ENCODE measurements around the gene MAU2.

The MAU2 gene

GRCh38 chr19:19342086-19343015 lies 21.7 kb downstream of the MAU2 start:
- Histone ChIP-seq H3K36me3 (ENCODE audit: insufficient read depth, low read length) (peaks cover 70% of the 10 kb centered on the region; the same call in 1 of the 2 replicates), H3K9me2 (replicated peaks; ENCODE audit: low read depth, low read length) (no peaks in the 10 kb centered on the region), H3K79me2 (ENCODE audit: insufficient read depth, low read length) (no peaks in the 10 kb centered on the region), H2AFZ (ENCODE audit: low read length) (no peak overlapping the region), H3K4me1 (ENCODE audit: insufficient read depth, low read length, poor library complexity, severe bottlenecking) (no peaks in the 10 kb centered on the region), H3F3A (ENCODE audit: low read depth) (no peaks in the 10 kb centered on the region), H3K27me3 (ENCODE audit: insufficient read depth, low read length, poor library complexity, severe bottlenecking) (no peaks in the 10 kb centered on the region), H4K20me1 (ENCODE audit: insufficient read depth, low read length, poor library complexity, severe bottlenecking) (no peaks in the 10 kb centered on the region), H3K9me3 (ENCODE audit: insufficient read depth, low read depth, low read length) (no peaks in the 10 kb centered on the region), H3K4me2 (ENCODE audit: low read depth, low read length, poor library complexity, severe bottlenecking) (no peak overlapping the region), H3K9ac (ENCODE audit: low read depth, low read length, poor library complexity, severe bottlenecking) (no peak overlapping the region), H3K4me3 (ENCODE audit: low read length, poor library complexity, severe bottlenecking) (no peak overlapping the region)
- TF ChIP-seq CTCF (conservative IDR thresholded peaks at IDR 0.05; ENCODE audit: low read length) (peak; percentile 58), EZH2phosphoT487 (IDR thresholded peaks at IDR 0.05; ENCODE audit: borderline replicate concordance) (no peak)

- no peaks in the 10 kb centered on the region for H3K9me3 ChIP-seq (ENCODE audit: insufficient read depth, low read depth, low read length)
- no peak overlapping the region for H3K4me3 ChIP-seq (ENCODE audit: low read length, poor library complexity, severe bottlenecking)
- H3K4me2 ChIP-seq (ENCODE audit: low read depth, low read length, poor library complexity, severe bottlenecking) = no peak overlapping the region
- H3K36me3 ChIP-seq (ENCODE audit: insufficient read depth, low read length) = peaks cover 64% of the 10 kb centered on the region; the same call in 1 of the 2 replicates
- TF ChIP-seq CTCF (conservative IDR thresholded peaks at IDR 0.05; ENCODE audit: low read length) (no peak), EZH2phosphoT487 (IDR thresholded peaks at IDR 0.05; ENCODE audit: borderline replicate concordance) (no peak)
- no peaks in the 10 kb centered on the region for H3K27me3 ChIP-seq (ENCODE audit: insufficient read depth, low read length, poor library complexity, severe bottlenecking)
- no peaks in the 10 kb centered on the region for H3K9me2 ChIP-seq (replicated peaks; ENCODE audit: low read depth, low read length)
- H3K4me1 ChIP-seq (ENCODE audit: insufficient read depth, low read length, poor library complexity, severe bottlenecking) = no peaks in the 10 kb centered on the region
- no peaks in the 10 kb centered on the region for H3K79me2 ChIP-seq (ENCODE audit: insufficient read depth, low read length)
- H3F3A ChIP-seq (ENCODE audit: low read depth) = no peaks in the 10 kb centered on the region
- no peak overlapping the region for H3K9ac ChIP-seq (ENCODE audit: low read depth, low read length, poor library complexity, severe bottlenecking)
- H4K20me1 ChIP-seq (ENCODE audit: insufficient read depth, low read length, poor library complexity, severe bottlenecking) = no peaks in the 10 kb centered on the region
- H2AFZ ChIP-seq (ENCODE audit: low read length) = no peak overlapping the region
Measured at GRCh38 chr19:19343016-19343362, 22.4 kb downstream of the MAU2 start.

- no peak for TF ChIP-seq CTCF (conservative IDR thresholded peaks at IDR 0.05; ENCODE audit: low read length)
- TF ChIP-seq EZH2phosphoT487 (IDR thresholded peaks at IDR 0.05; ENCODE audit: borderline replicate concordance) = no peak
- H3K4me2 ChIP-seq (ENCODE audit: low read depth, low read length, poor library complexity, severe bottlenecking) = no peak overlapping the region
- no peak overlapping the region for H3K9ac ChIP-seq (ENCODE audit: low read depth, low read length, poor library complexity, severe bottlenecking)
- no peaks in the 10 kb centered on the region for H3F3A ChIP-seq (ENCODE audit: low read depth)
- H3K4me1 ChIP-seq (ENCODE audit: insufficient read depth, low read length, poor library complexity, severe bottlenecking) = no peaks in the 10 kb centered on the region
- peaks cover 57% of the 10 kb centered on the region; the same call in 1 of the 2 replicates for H3K36me3 ChIP-seq (ENCODE audit: insufficient read depth, low read length)
- H3K79me2 ChIP-seq (ENCODE audit: insufficient read depth, low read length) = no peaks in the 10 kb centered on the region
- no peaks in the 10 kb centered on the region for H3K9me3 ChIP-seq (ENCODE audit: insufficient read depth, low read depth, low read length)
- no peaks in the 10 kb centered on the region for H3K27me3 ChIP-seq (ENCODE audit: insufficient read depth, low read length, poor library complexity, severe bottlenecking)
- no peak overlapping the region for H3K4me3 ChIP-seq (ENCODE audit: low read length, poor library complexity, severe bottlenecking)
- no peaks in the 10 kb centered on the region for H3K9me2 ChIP-seq (replicated peaks; ENCODE audit: low read depth, low read length)
- H4K20me1 ChIP-seq (ENCODE audit: insufficient read depth, low read length, poor library complexity, severe bottlenecking) = no peaks in the 10 kb centered on the region
- H2AFZ ChIP-seq (ENCODE audit: low read length) = no peak overlapping the region
Measured at GRCh38 chr19:19343762-19344161, 23.1 kb downstream of the MAU2 start.

Data from Loucy (cell line).